GM19397 (cell line): Measurements from ENCODE around the gene KCNJ12.
"Not testable (repeated sequence)": the region's sequence is repeated elsewhere in the genome, so short reads cannot be mapped to it uniquely, and the experiment has no call there.

Experiments
- ATAC-seq: cut with Tn5 transposase; IDR thresholded peaks from one replicate; pipeline ENCODE4 v1.9.1; 2021; ENCODE audit warnings: mild to moderate bottlenecking, moderate library complexity; ENCODE audit not compliant: unreplicated experiment

KCNJ12 gene

GRCh38 chr17:21376081-21376758 is at the start of gene KCNJ12:
TSS of gene KCNJ12 (plus strand) at chr17:21376357. CDS start at chr17:21415343, 38,986 bp downstream.
- no peak for ATAC-seq

DNA sequence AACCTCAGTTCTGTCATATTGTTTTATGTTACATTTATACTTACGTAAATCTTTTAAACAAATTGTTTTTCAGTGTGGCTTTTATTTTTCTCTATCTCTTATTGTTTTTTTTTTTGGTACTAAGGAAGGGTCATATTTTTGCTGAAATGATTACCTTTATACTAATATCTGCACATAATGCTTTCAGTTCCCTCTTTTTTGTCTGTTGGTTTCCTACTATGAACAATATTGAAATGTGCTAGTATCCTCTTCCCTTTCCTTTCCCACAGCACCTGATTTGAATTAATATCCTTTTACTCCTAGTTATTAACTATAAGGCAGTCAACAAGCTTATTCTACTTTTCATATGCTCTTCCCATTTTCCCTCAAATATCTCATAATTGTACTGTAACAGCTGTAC is 48.2 kb upstream of the KCNJ12 start:
- ATAC-seq: not testable (repeated sequence)

DNA sequence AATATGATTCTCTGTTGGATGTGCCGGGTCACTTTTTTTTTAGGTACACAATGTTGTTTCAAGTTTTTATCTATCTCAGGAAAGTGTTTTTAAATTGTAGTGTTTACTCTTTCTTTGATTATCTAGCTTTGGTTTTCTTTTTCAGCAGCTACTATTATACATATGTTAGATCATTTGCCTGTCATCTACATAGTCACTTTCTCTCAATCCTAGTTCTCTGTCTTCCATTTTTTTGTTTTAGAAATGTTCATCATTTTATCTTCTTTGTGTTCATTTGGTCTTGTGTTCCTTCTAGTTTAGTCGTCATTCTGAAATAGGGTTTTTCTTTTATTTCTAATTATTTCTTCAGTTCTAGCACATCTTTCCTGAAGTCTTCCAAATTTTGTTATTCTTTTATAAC is 47.4 kb upstream of the KCNJ12 start:
- ATAC-seq: not testable (repeated sequence)

DNA sequence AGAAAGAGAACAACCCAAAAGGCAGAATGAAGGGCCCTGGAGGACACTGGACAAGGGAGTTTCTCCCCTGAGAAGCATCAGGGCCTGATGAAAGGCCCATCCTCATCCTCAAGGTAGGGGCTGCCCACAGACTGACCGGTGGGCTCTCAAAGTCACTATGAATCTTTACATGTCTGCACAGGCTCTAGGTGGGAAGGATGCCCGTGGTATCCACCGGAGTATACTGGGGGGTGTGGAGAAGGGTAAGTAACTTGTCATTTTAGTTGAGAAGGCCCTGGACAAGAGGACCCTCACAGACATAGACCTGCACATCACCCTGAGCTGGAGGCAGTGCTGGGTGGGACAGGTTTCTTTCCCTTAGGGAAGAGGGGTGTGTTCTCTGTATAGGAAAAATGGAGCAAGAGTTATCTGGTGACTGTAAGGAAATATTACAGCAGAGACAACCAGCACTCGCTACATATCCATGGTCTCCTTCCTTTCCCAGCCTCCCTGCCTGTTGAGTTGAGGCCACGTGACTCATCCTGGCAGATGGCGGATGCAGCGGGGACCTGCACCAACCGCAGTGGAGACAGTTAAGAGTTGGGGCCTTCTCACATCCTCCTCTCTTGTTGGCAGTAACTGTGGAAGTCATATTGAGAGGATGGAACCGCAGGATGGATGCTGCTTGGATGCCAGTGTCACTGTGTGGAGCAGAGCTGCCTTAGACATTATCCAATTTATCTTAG is 45.6 kb upstream of the KCNJ12 start:
- no peak for ATAC-seq

GRCh38 chr17:21336541-21337294 is 39.4 kb upstream of the KCNJ12 start:
- not testable (repeated sequence) for ATAC-seq

- ATAC-seq: not testable (repeated sequence)
Observed at GRCh38 chr17:21337981-21338625, 38.1 kb upstream of the KCNJ12 start.

- ATAC-seq: no peak
Observed at GRCh38 chr17:21339011-21339410, 37.1 kb upstream of the KCNJ12 start.

GRCh38 chr17:21339571-21339970 is 36.6 kb upstream of the KCNJ12 start:
- ATAC-seq: not testable (repeated sequence)

- ATAC-seq: not testable (repeated sequence)
Observed at GRCh38 chr17:21340407-21340806, 35.8 kb upstream of the KCNJ12 start.

- not testable (repeated sequence) for ATAC-seq
Observed at GRCh38 chr17:21341279-21341678, 34.9 kb upstream of the KCNJ12 start.

- ATAC-seq: not testable (repeated sequence)
Observed at GRCh38 chr17:21341925-21342540, 34.1 kb upstream of the KCNJ12 start.

DNA sequence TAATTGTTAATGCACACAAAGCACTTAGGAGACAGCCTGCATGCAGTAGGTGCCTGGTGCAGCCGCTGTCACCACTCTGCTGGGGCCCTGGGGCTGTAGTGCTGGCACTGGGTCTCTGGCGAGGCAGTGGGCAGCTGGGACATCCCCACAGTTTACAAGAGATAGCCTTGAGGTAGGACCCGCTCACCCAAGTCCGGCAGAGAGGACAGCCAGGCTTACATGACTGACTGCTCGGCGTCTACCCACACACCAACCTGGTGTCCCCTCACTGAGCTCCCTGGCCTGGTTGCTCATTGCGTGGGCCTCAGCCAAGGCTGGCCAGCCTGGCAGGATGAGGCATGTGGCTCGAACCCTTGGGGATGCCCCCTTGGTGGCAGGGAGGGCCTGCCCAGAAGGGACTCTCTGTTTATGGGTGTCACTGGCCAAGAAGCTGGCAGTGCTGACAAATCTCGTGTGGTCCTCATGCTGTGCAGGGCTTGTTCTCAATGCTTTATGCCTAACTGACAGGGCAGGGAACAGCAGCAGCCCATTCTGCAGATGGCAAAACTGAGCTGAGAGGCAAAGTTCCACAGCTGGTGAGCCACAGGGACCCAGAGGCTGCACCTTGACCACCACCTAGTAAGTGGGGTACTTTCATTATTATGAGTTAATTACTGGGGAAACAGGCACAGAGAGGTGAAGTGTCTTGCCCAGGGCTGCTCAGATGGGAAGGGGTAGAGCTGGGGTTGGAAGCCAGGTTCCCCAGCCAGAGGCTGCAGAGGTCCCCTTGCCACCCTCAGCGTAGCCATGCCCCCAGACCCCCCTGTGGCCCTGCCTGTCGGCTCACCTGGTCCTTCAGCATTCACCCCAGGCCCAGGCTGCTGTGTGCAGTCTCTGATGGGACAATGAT is 32.9 kb upstream of the KCNJ12 start:
- ATAC-seq: not testable (repeated sequence)

- ATAC-seq: not testable (repeated sequence)
Observed at GRCh38 chr17:21344801-21345200, 31.4 kb upstream of the KCNJ12 start.

DNA sequence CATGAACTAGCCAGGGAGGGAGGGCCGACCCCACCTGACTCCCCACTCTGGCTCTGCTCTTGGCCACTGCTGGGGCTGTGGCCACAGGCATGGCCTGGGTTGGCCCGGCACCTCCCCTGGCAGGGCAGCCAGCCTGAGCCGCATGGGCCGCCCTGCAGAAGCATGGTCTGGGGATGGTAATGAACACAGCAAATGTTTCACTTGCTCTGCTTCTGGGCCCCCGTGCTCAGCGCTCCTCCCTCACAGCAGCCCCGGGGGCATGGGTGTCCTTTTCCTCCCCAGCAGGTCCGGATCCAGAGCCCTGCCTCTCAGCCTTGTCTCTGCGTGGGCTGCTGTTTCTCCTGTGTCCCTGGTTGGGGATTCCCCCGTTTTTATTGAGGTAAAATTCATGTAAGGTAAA is 30.9 kb upstream of the KCNJ12 start:
- ATAC-seq: no peak

DNA sequence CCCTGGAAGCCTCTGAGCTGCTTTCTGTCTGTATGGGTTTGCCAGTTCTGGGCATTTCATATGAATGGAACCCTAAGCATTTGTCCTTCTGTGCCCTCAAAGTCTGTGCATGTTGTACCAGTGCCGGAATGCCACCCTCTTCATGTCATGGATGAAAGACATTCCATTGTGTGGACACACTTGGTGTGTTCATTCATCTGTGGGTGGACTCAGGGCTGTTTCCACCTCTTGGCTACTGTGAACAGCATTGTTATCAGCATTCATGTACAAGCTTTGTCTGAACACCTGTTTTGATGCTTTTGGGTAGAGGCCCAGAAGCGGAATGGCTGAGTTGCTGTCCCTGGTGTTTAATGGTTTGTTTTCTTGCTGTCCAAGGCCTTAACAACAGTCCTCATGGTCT is 30.1 kb upstream of the KCNJ12 start:
- ATAC-seq: not testable (repeated sequence)

- ATAC-seq: not testable (repeated sequence)
Observed at GRCh38 chr17:21346651-21347250, 29.4 kb upstream of the KCNJ12 start.

DNA sequence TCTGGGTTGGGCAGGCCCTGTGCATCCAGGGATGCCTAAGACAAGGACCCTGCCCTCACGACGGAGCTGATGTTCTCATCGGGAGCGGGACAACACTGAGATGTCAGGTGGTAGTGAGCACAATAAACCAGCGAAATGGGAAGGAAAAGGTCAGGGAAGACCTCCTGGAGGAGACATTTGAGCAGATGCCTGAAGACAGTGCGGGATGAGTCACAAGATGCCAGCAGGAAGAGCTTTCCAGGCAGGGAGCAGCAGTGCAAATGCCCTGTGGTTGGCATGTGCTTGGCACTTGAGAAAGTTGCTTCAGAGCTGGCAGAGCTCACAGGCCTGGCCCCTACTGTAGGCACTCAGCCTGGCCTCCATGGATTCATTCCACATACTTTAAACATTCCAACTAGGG is 28.5 kb upstream of the KCNJ12 start:
- ATAC-seq: not testable (repeated sequence)

DNA sequence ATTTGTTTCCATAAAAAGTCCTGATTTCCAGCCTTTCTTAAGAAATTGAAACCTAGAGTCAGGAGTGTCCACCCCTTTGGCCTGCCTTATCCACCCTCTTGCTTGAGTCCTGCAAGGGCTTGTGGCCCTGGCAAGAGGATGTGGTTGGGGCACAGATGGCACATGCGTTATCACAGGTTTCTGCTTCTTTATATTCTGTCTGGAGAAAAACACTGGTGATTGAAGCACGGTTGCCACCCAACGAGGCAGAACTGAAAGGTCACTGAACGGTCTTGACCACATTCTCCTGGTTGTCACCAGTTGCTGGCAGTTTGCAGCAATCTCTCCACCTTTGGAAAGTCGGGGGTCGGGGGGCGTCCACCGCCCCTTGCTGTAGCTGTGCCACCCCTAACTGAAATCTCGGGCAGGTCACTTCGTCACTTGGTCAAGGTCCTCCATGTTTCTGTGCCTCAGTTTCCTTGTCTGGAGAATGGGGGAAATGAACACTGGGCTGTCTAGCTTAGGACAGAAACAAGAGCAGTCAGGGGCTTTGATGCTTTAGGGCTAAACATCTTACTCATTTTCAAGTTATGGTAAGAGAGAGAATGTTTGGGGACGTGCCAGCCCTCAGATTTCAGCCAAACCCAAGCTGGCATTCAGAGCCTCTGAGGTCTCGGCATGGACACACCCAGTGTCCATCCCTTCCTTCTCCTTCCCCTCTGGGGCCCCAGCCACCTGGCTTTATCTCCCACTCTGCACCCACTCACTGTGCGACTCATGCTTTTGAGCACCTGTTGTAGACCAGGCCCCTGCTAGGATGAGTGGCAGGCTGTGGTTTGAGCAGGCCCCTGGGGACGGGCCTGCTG is 27.9 kb upstream of the KCNJ12 start:
- ATAC-seq: peak; percentile 57
